HEK293T (cell line): ENCODE measurements around the gene MGRN1.

Experiments
- ARNT ChIP-seq: fragments of 450-650 bp; IDR thresholded peaks from 2 replicates; pipeline ENCODE4 v1.6.1; 2017; ENCODE audit warnings: mild to moderate bottlenecking
- ELF4 ChIP-seq: fragments of 450-650 bp; IDR thresholded peaks from 2 replicates; pipeline ENCODE4 v1.6.1; 2017; ENCODE audit warnings: antibody characterized with exemption
- FOXM1 ChIP-seq: fragments of 450-650 bp; IDR thresholded peaks from 2 replicates; pipeline ENCODE4 v1.6.1; 2017; ENCODE audit warnings: mild to moderate bottlenecking, borderline replicate concordance
- NFRKB ChIP-seq: fragments of 450-650 bp; IDR thresholded peaks from 2 replicates; pipeline ENCODE4 v1.6.1; 2016; ENCODE audit warnings: mild to moderate bottlenecking, moderate library complexity
- SP1 ChIP-seq: fragments of 450-650 bp; IDR thresholded peaks from 2 replicates; pipeline ENCODE4 v1.6.1; 2017
- ZNF384 ChIP-seq: fragments of 450-650 bp; IDR thresholded peaks from 2 replicates; pipeline ENCODE4 v1.6.1; 2016

DNA sequence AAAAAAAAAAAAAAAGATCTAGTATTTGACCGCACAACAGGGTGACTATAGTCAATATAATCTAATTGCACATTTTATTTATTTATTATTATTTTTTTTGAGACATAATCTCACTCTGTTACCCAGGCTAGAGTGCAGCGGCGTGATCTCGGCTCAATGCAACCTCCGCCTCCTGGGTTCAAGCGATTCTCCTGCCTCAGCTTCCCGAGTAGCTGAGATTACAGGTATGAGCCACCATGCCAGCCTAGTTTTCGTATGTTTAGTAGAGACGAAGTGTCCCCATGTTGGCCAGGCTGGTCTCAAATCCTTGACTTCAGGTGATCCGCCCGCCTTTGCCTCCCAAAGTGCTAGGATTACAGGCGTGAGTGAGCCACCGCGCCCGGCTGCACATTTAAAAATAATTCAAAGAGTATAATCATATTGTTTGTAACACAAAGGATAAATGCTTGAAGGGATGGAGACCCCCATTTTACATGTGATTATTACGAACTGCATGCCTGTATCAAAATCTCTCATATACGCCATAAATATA lies 108.7 kb downstream of the MGRN1 start:
- TF ChIP-seq FOXM1 (no peak), ARNT (no peak), SP1 (no peak), ZNF384 (no peak), NFRKB (no peak), ELF4 (no peak)
